SK-N-SH (cell line): ENCODE data around the gene ADISSP. TPM values are rescaled to one million over a fixed set of nuclear protein-coding genes. Genes with fewer than 3 reads are reported as not detected.

Source experiments
- CTCF ChIA-PET: fragments of 300-600, 350-600 bp; formaldehyde crosslinking; extraction: SDS; loops from one replicate; lab custom pipeline; 2021; lab: Yijun Ruan, JAX
- POLR2A ChIA-PET: fragments of 350-600 bp; sonication (Branson Sonifier 250); formaldehyde crosslinking; extraction: SDS; loops from one replicate; lab custom pipeline; 2020; ENCODE audit warnings: antibody characterized with exemption, inconsistent platforms; lab: Yijun Ruan, JAX
- DNase-seq: peaks from one replicate; pipeline ENCODE4 v3.0.0; 2012
- H2AFZ ChIP-seq: fragments of 200-600 bp; sonication (generic); 2 replicates; pipeline ENCODE4 v1.8.1; 2016; ENCODE audit warnings: antibody characterized with exemption, mild to moderate bottlenecking, low read depth
- H3F3A ChIP-seq: fragments of 200-600 bp; sonication (generic); replicated peaks from 2 replicates; pipeline ENCODE3; 2016; ENCODE audit warnings: antibody characterized with exemption, mild to moderate bottlenecking; ENCODE audit not compliant: insufficient read depth
- H3K27ac ChIP-seq, 2 experiments: fragments of 200-500 bp in 1 of 2; fragments of 200-600 bp in 1 of 2; sonication (Bioruptor generic) in 1 of 2; sonication (generic), shearing (Covaris generic) in 1 of 2; 2 replicates each; pipeline versions ENCODE4 v1.5.1 to v1.6.1; 2014 to 2016; ENCODE audit warnings: low read depth in 2 of 2, inconsistent platforms in 1 of 2, low read length in 1 of 2, mild to moderate bottlenecking in 1 of 2, mixed read lengths in 1 of 2
- H3K27me3 ChIP-seq: fragments of 200-600 bp; sonication (generic), shearing (Covaris generic); 2 replicates; pipeline ENCODE4 v1.6.1; 2016; ENCODE audit warnings: mixed run types; ENCODE audit not compliant: insufficient read depth
- H3K36me3 ChIP-seq, 2 experiments: fragments of 200-500 bp in 1 of 2; fragments of 200-600 bp in 1 of 2; sonication (Bioruptor generic) in 1 of 2; sonication (generic) in 1 of 2; replicated peaks in 1 of 2; 2 replicates each; pipeline versions ENCODE3 to v1.5.1; 2014 to 2016; ENCODE audit warnings: low read length in 1 of 2, mild to moderate bottlenecking in 1 of 2; ENCODE audit not compliant: insufficient read depth in 2 of 2, control insufficient read depth in 1 of 2
- H3K4me1 ChIP-seq, 2 experiments: fragments of 200-500 bp in 1 of 2; fragments of 200-600 bp in 1 of 2; sonication (Bioruptor generic) in 1 of 2; sonication (generic), shearing (Covaris generic) in 1 of 2; 2 replicates each; pipeline versions ENCODE4 v1.5.1 to v1.6.1; 2014 to 2016; ENCODE audit warnings: low read depth in 1 of 2, low read length in 1 of 2, mixed run types in 1 of 2; ENCODE audit not compliant: insufficient read depth in 2 of 2, control insufficient read depth in 1 of 2
- H3K4me2 ChIP-seq: fragments of 200-600 bp; sonication (generic), shearing (Covaris generic); 2 replicates; pipeline ENCODE4 v1.6.1; 2017; ENCODE audit warnings: mixed run types
- H3K4me3 ChIP-seq, 2 experiments: fragments of 200-500 bp in 1 of 2; fragments of 200-600 bp in 1 of 2; sonication (Bioruptor generic) in 1 of 2; sonication (generic), shearing (Covaris generic) in 1 of 2; 2 replicates each; pipeline versions ENCODE4 v1.5.1 to v1.8.1; 2014 to 2016; ENCODE audit warnings: low read depth in 2 of 2, inconsistent platforms in 1 of 2, low read length in 1 of 2, mild to moderate bottlenecking in 1 of 2, mixed read lengths in 1 of 2, moderate library complexity in 1 of 2
- H3K79me2 ChIP-seq: fragments of 200-600 bp; sonication (generic); 2 replicates; pipeline ENCODE4 v1.8.1; 2017; ENCODE audit warnings: mild to moderate bottlenecking; ENCODE audit not compliant: insufficient read depth
- H3K9ac ChIP-seq: fragments of 200-600 bp; sonication (generic); 2 replicates; pipeline ENCODE4 v1.6.1; 2017; ENCODE audit warnings: mixed run types
- H3K9me2 ChIP-seq: fragments of 200-600 bp; sonication (generic); 2 replicates; pipeline ENCODE4 v1.6.1; 2017; ENCODE audit warnings: mixed run types
- H3K9me3 ChIP-seq: fragments of 200-600 bp; sonication (generic); 2 replicates; pipeline ENCODE4 v1.6.1; 2017; ENCODE audit warnings: mixed run types, mild to moderate bottlenecking, moderate library complexity
- H4K20me1 ChIP-seq: fragments of 200-600 bp; sonication (generic); 2 replicates; pipeline ENCODE4 v1.6.1; 2017; ENCODE audit warnings: mild to moderate bottlenecking, mixed run types; ENCODE audit not compliant: insufficient read depth
- CHD2 ChIP-seq: fragments of 150-350 bp; IDR thresholded peaks from 2 replicates; pipeline ENCODE4 v1.6.1; 2018; ENCODE audit warnings: low read length; ENCODE audit not compliant: partially characterized antibody
- ELF1 ChIP-seq: IDR thresholded peaks from 2 replicates; pipeline ENCODE4 v1.4.0; 2012
- GABPA ChIP-seq: IDR thresholded peaks from 2 replicates; pipeline ENCODE4 v1.4.0; 2012; ENCODE audit warnings: low read depth, mild to moderate bottlenecking
- MXI1 ChIP-seq: IDR thresholded peaks from 2 replicates; pipeline ENCODE4 v1.6.1; 2012; ENCODE audit warnings: mild to moderate bottlenecking, low read depth, low read length, improper control_type of control experiment
- TAF1 ChIP-seq: IDR thresholded peaks from 2 replicates; pipeline ENCODE4 v1.6.1; 2012; ENCODE audit warnings: low read depth, mild to moderate bottlenecking, low read length, moderate library complexity, borderline replicate concordance
- TCF12 ChIP-seq: IDR thresholded peaks from 2 replicates; pipeline ENCODE4 v1.4.0; 2012
- YY1 ChIP-seq: IDR thresholded peaks from 2 replicates; pipeline ENCODE4 v1.4.0; 2012; ENCODE audit warnings: low read depth, mild to moderate bottlenecking
- whole genome bisulfite sequencing: methylation state at CpG from one replicate; pipeline ENCODE4 v1.1.6; 2017; ENCODE audit warnings: low lambda C conversion rate; 5-methylcytosine and 5-hydroxymethylcytosine counted together
- polyA plus RNA-seq, 3 experiments: library from polyadenylated mRNA; depleted of rRNA; stranded (reverse); fragments of >200 nt; gene quantifications; 2 replicates each; pipeline ENCODE4 v1.2.3, GENCODE V29; 2012
- TF ChIP-seq, protein P1 (sequence below): IDR thresholded peaks from 2 replicates; pipeline ENCODE4 v1.4.0; 2012; ENCODE audit warnings: low read depth, borderline replicate concordance
- TF ChIP-seq, protein P2 (sequence below): fragments of 150-350 bp; IDR thresholded peaks from 2 replicates; pipeline ENCODE4 v1.6.1; 2016; ENCODE audit warnings: mild to moderate bottlenecking, low read depth, low read length
- TF ChIP-seq, protein P3 (sequence below): IDR thresholded peaks from 2 replicates; pipeline ENCODE4 v1.6.1; 2012; ENCODE audit warnings: mild to moderate bottlenecking, low read depth, low read length, moderate library complexity

ADISSP gene
- polyA plus RNA-seq, 1 of the 3 experiments (the other 2 are of a cell fraction) = 73.9 TPM

DNA sequence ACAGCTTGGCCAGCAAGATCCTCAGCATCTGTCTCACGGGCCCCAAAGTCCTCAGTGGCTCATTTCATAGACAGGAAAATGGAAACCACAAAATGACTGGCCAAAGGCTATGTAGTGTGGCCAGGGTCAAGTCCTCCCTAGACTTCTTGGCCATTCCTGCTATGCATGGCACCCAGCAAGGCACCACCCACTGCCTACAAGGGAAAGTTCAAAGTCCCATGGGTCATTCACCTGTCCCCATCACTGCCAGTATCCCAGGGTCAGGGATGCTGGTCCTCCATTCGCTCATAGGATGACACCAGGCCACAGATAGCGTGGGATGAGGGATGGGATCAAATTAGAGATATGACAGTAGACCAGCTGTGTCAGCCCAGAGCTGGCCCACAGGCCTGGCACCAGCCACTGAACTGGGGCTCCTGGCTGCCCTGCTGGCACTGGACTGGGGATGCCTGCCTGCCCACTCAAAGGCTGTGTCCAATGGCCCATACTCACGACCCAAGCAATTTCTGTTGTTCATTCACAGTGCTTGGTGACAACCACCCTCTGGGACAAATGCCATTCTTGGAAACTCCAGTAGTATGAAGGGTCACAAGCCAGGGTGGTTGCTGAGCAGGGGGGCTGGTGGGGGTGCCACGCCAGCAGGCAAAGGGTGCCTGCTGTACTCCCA lies 11.6 kb downstream of the ADISSP start:
- Histone ChIP-seq H3K4me1 (no peaks in the 10 kb centered on the region; a peak in 1 of 4 replicates), H4K20me1 (no peaks in the 10 kb centered on the region), H3K27me3 (no peaks in the 10 kb centered on the region), H3F3A (no peaks in the 10 kb centered on the region), H3K4me2 (no peak overlapping the region), H3K4me3 (no peak overlapping the region), H3K36me3 (peaks cover 10 to 14% of the 10 kb centered on the region in 2 experiments), H3K27ac (no peak overlapping the region), H3K9ac (no peak overlapping the region), H2AFZ (no peak overlapping the region), H3K9me2 (no peaks in the 10 kb centered on the region), H3K9me3 (no peaks in the 10 kb centered on the region), H3K79me2 (no peaks in the 10 kb centered on the region; the same call in 1 of the 2 replicates)
- TF ChIP-seq MXI1 = no peak
- no peak for TF ChIP-seq TCF12
- TF ChIP-seq, protein P1, sequence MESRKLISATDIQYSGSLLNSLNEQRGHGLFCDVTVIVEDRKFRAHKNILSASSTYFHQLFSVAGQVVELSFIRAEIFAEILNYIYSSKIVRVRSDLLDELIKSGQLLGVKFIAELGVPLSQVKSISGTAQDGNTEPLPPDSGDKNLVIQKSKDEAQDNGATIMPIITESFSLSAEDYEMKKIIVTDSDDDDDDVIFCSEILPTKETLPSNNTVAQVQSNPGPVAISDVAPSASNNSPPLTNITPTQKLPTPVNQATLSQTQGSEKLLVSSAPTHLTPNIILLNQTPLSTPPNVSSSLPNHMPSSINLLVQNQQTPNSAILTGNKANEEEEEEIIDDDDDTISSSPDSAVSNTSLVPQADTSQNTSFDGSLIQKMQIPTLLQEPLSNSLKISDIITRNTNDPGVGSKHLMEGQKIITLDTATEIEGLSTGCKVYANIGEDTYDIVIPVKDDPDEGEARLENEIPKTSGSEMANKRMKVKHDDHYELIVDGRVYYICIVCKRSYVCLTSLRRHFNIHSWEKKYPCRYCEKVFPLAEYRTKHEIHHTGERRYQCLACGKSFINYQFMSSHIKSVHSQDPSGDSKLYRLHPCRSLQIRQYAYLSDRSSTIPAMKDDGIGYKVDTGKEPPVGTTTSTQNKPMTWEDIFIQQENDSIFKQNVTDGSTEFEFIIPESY = no peak
- TF ChIP-seq, protein P2, sequence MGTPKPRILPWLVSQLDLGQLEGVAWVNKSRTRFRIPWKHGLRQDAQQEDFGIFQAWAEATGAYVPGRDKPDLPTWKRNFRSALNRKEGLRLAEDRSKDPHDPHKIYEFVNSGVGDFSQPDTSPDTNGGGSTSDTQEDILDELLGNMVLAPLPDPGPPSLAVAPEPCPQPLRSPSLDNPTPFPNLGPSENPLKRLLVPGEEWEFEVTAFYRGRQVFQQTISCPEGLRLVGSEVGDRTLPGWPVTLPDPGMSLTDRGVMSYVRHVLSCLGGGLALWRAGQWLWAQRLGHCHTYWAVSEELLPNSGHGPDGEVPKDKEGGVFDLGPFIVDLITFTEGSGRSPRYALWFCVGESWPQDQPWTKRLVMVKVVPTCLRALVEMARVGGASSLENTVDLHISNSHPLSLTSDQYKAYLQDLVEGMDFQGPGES = no peak
- TF ChIP-seq YY1 = no peak
- TF ChIP-seq CHD2 = no peak
- no peak for TF ChIP-seq TAF1
- TF ChIP-seq GABPA = no peak
- TF ChIP-seq, protein P3, sequence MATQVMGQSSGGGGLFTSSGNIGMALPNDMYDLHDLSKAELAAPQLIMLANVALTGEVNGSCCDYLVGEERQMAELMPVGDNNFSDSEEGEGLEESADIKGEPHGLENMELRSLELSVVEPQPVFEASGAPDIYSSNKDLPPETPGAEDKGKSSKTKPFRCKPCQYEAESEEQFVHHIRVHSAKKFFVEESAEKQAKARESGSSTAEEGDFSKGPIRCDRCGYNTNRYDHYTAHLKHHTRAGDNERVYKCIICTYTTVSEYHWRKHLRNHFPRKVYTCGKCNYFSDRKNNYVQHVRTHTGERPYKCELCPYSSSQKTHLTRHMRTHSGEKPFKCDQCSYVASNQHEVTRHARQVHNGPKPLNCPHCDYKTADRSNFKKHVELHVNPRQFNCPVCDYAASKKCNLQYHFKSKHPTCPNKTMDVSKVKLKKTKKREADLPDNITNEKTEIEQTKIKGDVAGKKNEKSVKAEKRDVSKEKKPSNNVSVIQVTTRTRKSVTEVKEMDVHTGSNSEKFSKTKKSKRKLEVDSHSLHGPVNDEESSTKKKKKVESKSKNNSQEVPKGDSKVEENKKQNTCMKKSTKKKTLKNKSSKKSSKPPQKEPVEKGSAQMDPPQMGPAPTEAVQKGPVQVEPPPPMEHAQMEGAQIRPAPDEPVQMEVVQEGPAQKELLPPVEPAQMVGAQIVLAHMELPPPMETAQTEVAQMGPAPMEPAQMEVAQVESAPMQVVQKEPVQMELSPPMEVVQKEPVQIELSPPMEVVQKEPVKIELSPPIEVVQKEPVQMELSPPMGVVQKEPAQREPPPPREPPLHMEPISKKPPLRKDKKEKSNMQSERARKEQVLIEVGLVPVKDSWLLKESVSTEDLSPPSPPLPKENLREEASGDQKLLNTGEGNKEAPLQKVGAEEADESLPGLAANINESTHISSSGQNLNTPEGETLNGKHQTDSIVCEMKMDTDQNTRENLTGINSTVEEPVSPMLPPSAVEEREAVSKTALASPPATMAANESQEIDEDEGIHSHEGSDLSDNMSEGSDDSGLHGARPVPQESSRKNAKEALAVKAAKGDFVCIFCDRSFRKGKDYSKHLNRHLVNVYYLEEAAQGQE = no peak
- TF ChIP-seq ELF1 = no peak
- ChIA-PET POLR2A (no interaction called here), CTCF (interaction anchor here (0.8 to 9.8 kb wide), 7 partner anchors 8 to 231 kb away, joined by 3 to 151 read pairs (median 6); partner anchors contain the start of gene ADISSP)
- DNase-seq = no peak
- 100% methylated on average over 1 of the region's 5 CpGs for WGBS
